Mucosa of rectum (tissue), 2 donors: ENCODE data around the gene PARD3.

Source experiments
- H3K27ac ChIP-seq, 2 donors: one replicate each; pipeline ENCODE4 v1.7.0; 2013; ENCODE audit warnings: inconsistent platforms in 2 of 2, low read depth in 2 of 2, low read length in 2 of 2
- H3K27me3 ChIP-seq, 2 donors: one replicate each; pipeline ENCODE4 v1.7.0; 2013; ENCODE audit warnings: low read length in 2 of 2; ENCODE audit not compliant: control insufficient read depth in 2 of 2, insufficient read depth in 2 of 2
- H3K36me3 ChIP-seq, 2 donors: one replicate each; pipeline ENCODE4 v1.7.0; 2013; ENCODE audit warnings: low read length in 2 of 2; ENCODE audit not compliant: control insufficient read depth in 2 of 2, insufficient read depth in 2 of 2
- H3K4me1 ChIP-seq, 2 donors: one replicate each; pipeline ENCODE4 v1.7.0; 2013; ENCODE audit warnings: low read length in 2 of 2, mild to moderate bottlenecking in 1 of 2; ENCODE audit not compliant: control insufficient read depth in 2 of 2, insufficient read depth in 2 of 2
- H3K4me3 ChIP-seq, 2 donors: one replicate each; pipeline ENCODE4 v1.7.0; 2013; ENCODE audit warnings: low read length in 2 of 2
- H3K9ac ChIP-seq, 2 donors: one replicate each; pipeline ENCODE4 v1.7.0; 2013; ENCODE audit warnings: low read length in 2 of 2, low read depth in 1 of 2, mild to moderate bottlenecking in 1 of 2
- H3K9me3 ChIP-seq, 2 donors: one replicate each; pipeline ENCODE4 v1.7.0; 2013; ENCODE audit warnings: low read length in 2 of 2; ENCODE audit not compliant: control insufficient read depth in 2 of 2
- donor health status: healthy.
- donor health status: Normal muscosa, but diverticular disease.

Gene PARD3

GRCh38 chr10:34812771-34813170, 2.3 kb downstream of the PARD3 start:
- no peaks in the 10 kb centered on the region for H3K36me3 ChIP-seq
- peaks cover 4 to 21% of the 10 kb centered on the region in 2 donors for H3K4me1 ChIP-seq
- H3K27ac ChIP-seq, result no peak overlapping the region

GRCh38 chr10:34811968-34812514, 3.1 kb downstream of the PARD3 start:
- H3K4me3 ChIP-seq, result no peak overlapping the region
- peaks cover 4 to 21% of the 10 kb centered on the region in 2 donors for H3K4me1 ChIP-seq
- H3K9me3 ChIP-seq, result no peaks in the 10 kb centered on the region
- H3K36me3 ChIP-seq, result no peaks in the 10 kb centered on the region
- H3K27me3 ChIP-seq, result no peaks in the 10 kb centered on the region
- H3K9ac ChIP-seq, result no peak overlapping the region
- no peak overlapping the region for H3K27ac ChIP-seq

More at GRCh38 chr10:34812771-34813170, 2.3 kb downstream of the PARD3 start:
- no peak overlapping the region for H3K4me3 ChIP-seq
- H3K9ac ChIP-seq, result no peak overlapping the region
- H3K9me3 ChIP-seq, result no peaks in the 10 kb centered on the region
- no peaks in the 10 kb centered on the region for H3K27me3 ChIP-seq

DNA sequence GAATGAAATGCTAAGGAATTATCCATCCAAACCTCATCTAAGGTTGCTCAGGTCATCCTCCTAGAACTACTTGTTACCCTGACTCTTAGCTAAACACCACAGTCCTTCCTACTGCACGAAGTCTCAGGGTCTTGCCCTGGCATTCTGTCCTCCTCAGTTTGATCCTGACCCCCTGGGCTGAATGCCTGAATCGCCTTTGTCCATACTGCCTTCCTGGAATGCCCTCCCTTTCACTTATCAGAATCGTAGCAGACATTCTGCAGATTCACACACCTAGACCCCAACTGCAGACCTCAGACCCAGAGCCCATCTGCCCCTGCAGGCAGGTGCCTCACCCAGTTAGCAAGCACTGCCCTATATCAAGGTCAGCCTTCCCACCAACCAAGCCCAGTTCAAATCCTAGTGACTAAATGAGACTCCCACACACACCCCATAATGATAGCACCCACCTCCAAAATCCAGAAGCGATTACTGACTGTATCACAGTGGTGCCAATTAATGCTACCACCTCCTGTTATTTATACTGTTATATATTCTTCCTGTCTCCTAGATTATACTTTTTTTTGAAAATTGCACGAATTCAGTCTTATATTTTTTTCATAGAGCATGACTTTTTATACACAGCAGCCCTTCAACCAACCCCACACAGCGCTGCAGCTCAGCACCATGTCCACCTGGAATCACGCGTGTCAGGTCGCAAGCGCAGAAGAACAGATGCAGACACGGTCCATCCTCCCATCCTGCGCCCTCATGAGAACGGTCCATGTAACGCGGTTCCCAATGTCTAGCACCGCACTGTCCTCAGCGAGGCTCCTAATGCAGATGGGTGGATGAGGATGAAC, 3.7 kb downstream of the PARD3 start:
- no peaks in the 10 kb centered on the region for H3K36me3 ChIP-seq
- H3K4me3 ChIP-seq, result no peak overlapping the region
- H3K27ac ChIP-seq, result no peak overlapping the region
- H3K9me3 ChIP-seq, result no peaks in the 10 kb centered on the region
- H3K27me3 ChIP-seq, result no peaks in the 10 kb centered on the region
- no peak overlapping the region for H3K9ac ChIP-seq
- peaks cover 1 to 17% of the 10 kb centered on the region in 2 donors for H3K4me1 ChIP-seq

- H3K4me3 ChIP-seq, result no peak overlapping the region
- peaks cover 0 to 17% of the 10 kb centered on the region in 2 donors for H3K4me1 ChIP-seq
- no peak overlapping the region for H3K27ac ChIP-seq
These were observed 5.3 kb downstream of the PARD3 start for GRCh38 chr10:34809796-34810195.

DNA sequence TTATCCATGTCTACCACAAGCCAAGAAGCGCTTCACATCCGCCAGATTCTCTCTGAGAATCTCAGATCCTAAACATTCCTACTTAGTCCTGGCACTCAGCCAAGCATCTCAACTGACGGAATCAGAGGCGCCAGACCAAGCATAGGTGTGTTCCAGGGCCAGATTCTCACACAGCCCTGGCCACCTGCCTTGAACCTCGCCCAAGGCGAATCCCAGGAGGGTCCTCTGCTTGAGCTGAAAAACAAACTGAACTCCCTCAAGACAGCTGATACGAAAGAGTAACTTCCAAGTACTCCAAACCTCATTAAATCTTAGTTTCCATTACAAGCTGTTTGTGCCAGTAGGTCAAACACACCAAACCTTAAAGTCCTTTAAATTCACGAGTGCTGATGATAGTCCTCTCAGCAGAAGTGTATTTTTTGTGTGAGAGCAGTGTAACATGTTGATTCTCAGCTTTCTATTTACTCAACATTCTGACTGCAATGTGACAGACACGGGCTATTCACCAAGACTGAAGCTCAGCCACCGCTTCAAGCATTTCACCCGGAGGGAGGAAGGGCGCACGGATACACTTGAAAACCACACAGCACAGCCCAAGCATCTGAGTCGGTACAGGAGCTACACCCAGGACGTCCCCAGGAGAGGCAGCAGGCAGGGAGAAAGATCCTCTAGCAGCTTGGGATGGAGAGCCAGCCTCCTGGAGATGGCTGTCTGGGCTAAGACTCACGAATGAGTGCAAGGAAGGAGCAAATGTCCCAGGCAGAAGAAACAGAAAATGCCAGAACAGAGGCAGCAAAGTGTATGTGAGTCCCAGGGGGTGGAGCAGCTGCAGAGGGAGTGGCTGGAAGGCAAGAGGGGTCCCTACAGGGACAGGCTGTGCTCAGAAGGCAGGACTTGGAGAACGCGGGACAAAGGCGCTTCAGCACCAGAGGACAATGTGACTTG, 6.0 kb downstream of the PARD3 start:
- Histone ChIP-seq H3K4me1 (peaks cover 0 to 17% of the 10 kb centered on the region in 2 donors), H3K36me3 (no peaks in the 10 kb centered on the region), H3K9ac (no peak overlapping the region), H3K27ac (peak overlapping the region in 1 of 2 donors; percentile 10), H3K27me3 (no peaks in the 10 kb centered on the region), H3K9me3 (no peaks in the 10 kb centered on the region), H3K4me3 (peak overlapping the region; percentile 13 to 42)

More at GRCh38 chr10:34809796-34810195, 5.3 kb downstream of the PARD3 start:
- Histone ChIP-seq H3K27me3 (no peaks in the 10 kb centered on the region), H3K9me3 (no peaks in the 10 kb centered on the region), H3K9ac (no peak overlapping the region), H3K36me3 (no peaks in the 10 kb centered on the region)

GRCh38 chr10:34808336-34808735, 6.8 kb downstream of the PARD3 start:
- H3K27ac ChIP-seq, result no peak overlapping the region
- no peaks in the 10 kb centered on the region for H3K27me3 ChIP-seq
- no peaks in the 10 kb centered on the region for H3K36me3 ChIP-seq
- H3K4me1 ChIP-seq, result peaks cover 0 to 11% of the 10 kb centered on the region in 2 donors
- H3K9ac ChIP-seq, result no peak overlapping the region
- no peak overlapping the region for H3K4me3 ChIP-seq
- no peaks in the 10 kb centered on the region for H3K9me3 ChIP-seq

DNA sequence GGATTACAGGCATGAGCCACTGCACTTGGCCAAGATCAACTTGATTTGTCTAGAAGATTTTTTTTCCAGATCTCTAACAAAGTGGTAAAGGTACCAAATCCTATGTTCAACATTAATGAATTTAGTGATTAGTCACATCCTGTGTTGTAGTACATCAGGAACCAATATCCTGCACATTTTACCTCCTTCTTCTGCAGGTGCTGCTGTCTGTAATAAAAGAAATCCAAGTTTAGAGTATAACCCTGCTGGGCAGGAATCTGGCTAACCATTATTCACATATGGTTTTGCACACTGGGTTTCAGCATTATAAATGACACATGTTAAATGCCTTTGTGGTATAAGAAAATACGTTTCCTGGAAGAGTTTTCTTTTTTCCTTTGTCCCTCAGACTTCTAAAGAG, 10.8 kb downstream of the PARD3 start:
- Histone ChIP-seq H3K9me3 (no peaks in the 10 kb centered on the region), H3K27ac (no peak overlapping the region), H3K36me3 (no peaks in the 10 kb centered on the region), H3K9ac (no peak overlapping the region), H3K27me3 (no peaks in the 10 kb centered on the region), H3K4me3 (no peak overlapping the region), H3K4me1 (peaks cover 3 to 6% of the 10 kb centered on the region in 2 donors)

- peaks cover 3 to 5% of the 10 kb centered on the region in 2 donors for H3K4me1 ChIP-seq
- H3K9ac ChIP-seq, result no peak overlapping the region
- no peaks in the 10 kb centered on the region for H3K9me3 ChIP-seq
- no peaks in the 10 kb centered on the region for H3K36me3 ChIP-seq
- no peak overlapping the region for H3K4me3 ChIP-seq
- H3K27ac ChIP-seq, result no peak overlapping the region
- H3K27me3 ChIP-seq, result no peaks in the 10 kb centered on the region
These were observed 12.4 kb downstream of the PARD3 start for GRCh38 chr10:34802692-34803091.

GRCh38 chr10:34801097-34801733, 13.9 kb downstream of the PARD3 start:
- Histone ChIP-seq H3K27me3 (no peaks in the 10 kb centered on the region), H3K27ac (no peak overlapping the region), H3K9me3 (no peaks in the 10 kb centered on the region), H3K4me1 (peaks cover 3 to 5% of the 10 kb centered on the region in 2 donors), H3K36me3 (no peaks in the 10 kb centered on the region), H3K4me3 (no peak overlapping the region), H3K9ac (no peak overlapping the region)
